Right atrium auricular region (tissue), 2 donors: ENCODE measurements around the gene LMNA. TPM values are rescaled to one million over a fixed set of nuclear protein-coding genes. Genes with fewer than 3 reads are reported as not detected.
A peak's percentile ranks its signal among the peaks of the same experiment; 100 is the strongest.

Experiments used
- DNase-seq: peaks from one replicate; pipeline ENCODE4 v3.0.0-alpha.2; 2019; ENCODE audit warnings: low spot score
- H3K27ac ChIP-seq, 2 donors: fragments of 200-600 bp; sonication (generic); 1 replicate in 1 of 2; 2 replicates in 1 of 2; pipeline ENCODE4 v1.5.1; 2016 to 2019
- H3K27me3 ChIP-seq, 2 donors: fragments of 200-600 bp; sonication (generic); one replicate each; pipeline versions ENCODE4 v1.5.1 to v1.6.0; 2017 to 2019
- H3K36me3 ChIP-seq: fragments of 200-600 bp; sonication (generic); one replicate; pipeline ENCODE4 v1.5.1; 2016
- H3K4me1 ChIP-seq, 2 donors: fragments of 200-600 bp; sonication (generic); one replicate each; pipeline versions ENCODE4 v1.5.1 to v1.6.0; 2017 to 2019
- H3K4me3 ChIP-seq, 2 donors: fragments of 200-600 bp; sonication (generic); 1 replicate in 1 of 2; 2 replicates in 1 of 2; pipeline ENCODE4 v1.5.1; 2017 to 2019; ENCODE audit warnings: mild to moderate bottlenecking in 1 of 2, moderate library complexity in 1 of 2
- H3K9me3 ChIP-seq, 2 donors: fragments of 200-600 bp; sonication (generic); one replicate each; pipeline ENCODE4 v1.5.1; 2019
- CTCF ChIP-seq, 2 donors: fragments of 200-600 bp; sonication (generic); IDR thresholded peaks; one replicate each; pipeline ENCODE4 v1.5.1; 2019; ENCODE audit warnings: antibody characterized with exemption in 2 of 2
- total RNA-seq, 2 donors: library from RNA; depleted of rRNA; stranded (reverse); fragments of >200 nt; gene quantifications; one replicate each; pipeline ENCODE4 v1.1.0, GENCODE V29; 2016

LMNA gene
- total RNA-seq, 2 donors from 2014 or later: 258 to 273 TPM

- Histone ChIP-seq H3K36me3 (peaks cover 91% of the 10 kb centered on the region), H3K27ac (no peak overlapping the region), H3K27me3 (no peaks in the 10 kb centered on the region), H3K4me3 (no peak overlapping the region), H3K9me3 (no peaks in the 10 kb centered on the region), H3K4me1 (peaks cover 0 to 26% of the 10 kb centered on the region in 2 donors)
- no peak for DNase-seq
- no peak for TF ChIP-seq CTCF (IDR thresholded peaks at IDR 0.05)
Measured at GRCh38 chr1:156135930-156136871, 21.7 kb downstream of the LMNA start.

GRCh38 chr1:156136970-156137483 is 22.5 kb downstream of the LMNA start:
- Histone ChIP-seq H3K9me3 (no peaks in the 10 kb centered on the region), H3K4me1 (peaks cover 0 to 32% of the 10 kb centered on the region in 2 donors), H3K4me3 (no peak overlapping the region), H3K27me3 (no peaks in the 10 kb centered on the region), H3K27ac (no peak overlapping the region), H3K36me3 (peaks cover 82% of the 10 kb centered on the region)
- no peak for TF ChIP-seq CTCF (IDR thresholded peaks at IDR 0.05)
- DNase-seq: no peak

- Histone ChIP-seq H3K36me3 (peaks cover 68% of the 10 kb centered on the region), H3K9me3 (no peaks in the 10 kb centered on the region), H3K4me3 (no peak overlapping the region), H3K27me3 (no peaks in the 10 kb centered on the region), H3K4me1 (peaks cover 0 to 32% of the 10 kb centered on the region in 2 donors), H3K27ac (no peak overlapping the region)
- TF ChIP-seq CTCF (IDR thresholded peaks at IDR 0.05): no peak
- no peak for DNase-seq
Measured at GRCh38 chr1:156138458-156138867, 24.0 kb downstream of the LMNA start.

GRCh38 chr1:156140879-156141707 is 26.6 kb downstream of the LMNA start:
- TF ChIP-seq CTCF (IDR thresholded peaks at IDR 0.05): peak; percentile 56 to 78
- no peaks in the 10 kb centered on the region for H3K27me3 ChIP-seq
- H3K27ac ChIP-seq: peak overlapping the region; percentile 51 to 75
- H3K36me3 ChIP-seq: peaks cover 42% of the 10 kb centered on the region
- no peak overlapping the region for H3K4me3 ChIP-seq
- no peak for DNase-seq
- H3K4me1 ChIP-seq: peaks cover 0 to 41% of the 10 kb centered on the region in 2 donors
- no peaks in the 10 kb centered on the region for H3K9me3 ChIP-seq

- H3K27ac ChIP-seq: no peak overlapping the region
Measured at GRCh38 chr1:156143765-156144489, 29.4 kb downstream of the LMNA start.

More at GRCh38 chr1:156143765-156144489, 29.4 kb downstream of the LMNA start:
- no peaks in the 10 kb centered on the region for H3K9me3 ChIP-seq
- no peak for DNase-seq
- no peaks in the 10 kb centered on the region for H3K27me3 ChIP-seq
- H3K4me1 ChIP-seq: peaks cover 0 to 50% of the 10 kb centered on the region in 2 donors
- no peak for TF ChIP-seq CTCF (IDR thresholded peaks at IDR 0.05)
- H3K36me3 ChIP-seq: peaks cover 13% of the 10 kb centered on the region
- H3K4me3 ChIP-seq: no peak overlapping the region
